Subcutaneous adipose tissue (tissue), 4 donors: Measurements from ENCODE around the gene PKN3. TPM values are rescaled to one million over a fixed set of nuclear protein-coding genes. Genes with fewer than 3 reads are reported as not detected.

Source experiments
- CTCF ChIP-seq: fragments of 450-650 bp; IDR thresholded peaks from one replicate; pipeline ENCODE4 v1.5.1; 2016; ENCODE audit warnings: low read depth, mild to moderate bottlenecking, control low read depth, antibody characterized with exemption, moderate library complexity
- total RNA-seq, 4 donors: library from RNA; depleted of rRNA; stranded (reverse); fragments of >200 nt; gene quantifications; one replicate each; pipeline ENCODE4 v1.1.0, GENCODE V29; 2016

Gene PKN3
- total RNA-seq, 4 donors from 2014 or later: 1.3 to 13.2 (median 4.7) TPM

DNA sequence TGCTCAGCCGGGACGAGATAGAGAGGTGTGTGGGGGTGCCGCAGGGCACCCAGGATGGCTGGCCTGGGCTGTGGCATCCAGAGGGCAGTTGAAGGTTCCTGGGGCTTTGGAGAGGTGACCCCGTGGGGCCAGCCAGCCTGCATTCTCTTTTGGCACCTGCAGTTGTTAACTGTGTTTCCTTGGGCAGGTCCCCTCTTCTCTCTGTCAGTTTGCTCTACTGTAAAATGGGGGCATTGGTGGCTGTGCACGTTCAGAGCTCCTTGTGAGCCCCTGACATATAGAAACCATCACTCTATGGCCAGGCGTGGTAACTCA is 13.1 kb downstream of the PKN3 start:
- no peak for TF ChIP-seq CTCF

GRCh38 chr9:128716581-128717254 is 14.4 kb downstream of the PKN3 start:
- TF ChIP-seq CTCF: no peak

DNA sequence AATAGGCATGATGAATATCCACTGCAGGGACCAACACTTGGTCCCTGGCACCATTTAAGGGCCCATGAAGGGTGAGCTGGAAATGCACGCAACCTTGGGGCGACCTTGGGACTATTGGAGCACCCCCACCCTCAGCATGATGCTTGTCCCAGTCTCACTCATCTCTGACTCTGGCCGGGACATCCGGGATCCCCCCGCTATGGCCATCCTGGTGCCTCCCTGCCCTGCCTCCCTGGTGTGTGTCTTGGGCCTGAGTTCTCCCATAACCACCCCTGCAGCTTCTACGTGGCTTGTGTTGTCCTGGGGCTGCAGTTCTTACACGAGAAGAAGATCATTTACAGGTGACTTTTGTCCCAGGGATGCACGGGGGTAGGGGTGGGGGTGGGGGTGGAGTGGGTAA is 15.7 kb downstream of the PKN3 start:
- TF ChIP-seq CTCF: no peak

GRCh38 chr9:128718475-128718874 is 16.2 kb downstream of the PKN3 start:
- TF ChIP-seq CTCF: no peak

GRCh38 chr9:128719919-128720605 is 17.8 kb downstream of the PKN3 start:
- no peak for TF ChIP-seq CTCF

DNA sequence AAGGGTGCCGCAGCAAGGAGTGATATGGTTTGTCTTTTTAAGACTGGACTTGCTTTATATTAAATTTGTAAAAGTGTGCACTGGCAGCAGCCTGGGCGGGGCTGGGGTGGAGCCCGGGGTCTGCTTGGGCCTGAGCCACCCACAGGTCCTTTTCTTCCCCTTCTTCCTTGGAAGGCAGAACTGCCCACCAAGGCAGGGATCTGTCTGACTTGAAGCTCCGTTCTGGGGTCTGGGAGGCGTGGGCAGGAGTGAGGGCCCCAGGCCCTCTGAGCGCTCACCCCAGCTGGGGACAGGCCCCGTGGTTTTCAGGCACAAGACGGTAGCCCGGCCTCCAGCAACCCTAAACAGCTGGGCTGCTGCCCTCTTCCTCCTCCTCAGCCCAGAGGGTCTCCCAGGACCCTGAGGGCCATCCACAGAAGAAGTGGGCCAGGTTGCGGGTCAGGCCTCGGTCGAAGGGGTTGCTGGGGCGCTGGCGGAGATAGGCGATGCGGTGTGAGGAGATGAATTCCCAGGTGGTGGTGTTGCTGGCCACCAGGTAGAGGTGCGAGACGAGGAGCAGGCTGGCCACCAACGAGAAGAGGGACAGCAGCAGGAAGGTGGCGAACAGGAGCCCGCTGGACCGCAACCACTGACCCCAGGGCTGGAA is 18.7 kb downstream of the PKN3 start:
- no peak for TF ChIP-seq CTCF

- TF ChIP-seq CTCF: no peak
Observed at GRCh38 chr9:128721487-128722010, 19.2 kb downstream of the PKN3 start.
